Muscle of arm (tissue), 12 donors: ENCODE measurements around the gene TMEM208. TPM values are rescaled to one million over a fixed set of nuclear protein-coding genes. Genes with fewer than 3 reads are reported as not detected.

Experiments used
- DNase-seq: peaks from one replicate; pipeline ENCODE4 v3.0.0-alpha.2; 2013
- polyA plus RNA-seq, 12 donors: library from polyadenylated mRNA; unstranded; fragments of 120-200 nt; gene quantifications; one replicate each; pipeline ENCODE4 v1.2.1, GENCODE V29; 2013; ENCODE audit not compliant: insufficient read length in 12 of 12

The TMEM208 gene
- polyA plus RNA-seq, 12 donors: 15.1 to 23.7 (median 18.1) TPM; not detected in 1

- no peak for DNase-seq
These were observed 21.7 kb downstream of the TMEM208 start, which contains the start of gene SLC9A5 for GRCh38 chr16:67248401-67249177. SLC9A5 (plus strand) TSS chr16:67248979; CDS start chr16:67249015, 36 bp downstream.

GRCh38 chr16:67249178-67250044 lies 22.5 kb downstream of the TMEM208 start:
- no peak for DNase-seq

GRCh38 chr16:67250045-67250327 lies 23.1 kb downstream of the TMEM208 start:
- no peak for DNase-seq

GRCh38 chr16:67252609-67253497 lies 25.9 kb downstream of the TMEM208 start:
- no peak for DNase-seq

GRCh38 chr16:67254801-67255552 lies 28.0 kb downstream of the TMEM208 start:
- DNase-seq: no peak

- no peak for DNase-seq
These were observed 28.8 kb downstream of the TMEM208 start for GRCh38 chr16:67255553-67256221.

- DNase-seq: no peak
These were observed 29.8 kb downstream of the TMEM208 start for GRCh38 chr16:67256701-67257230.

- DNase-seq: no peak
These were observed 30.7 kb downstream of the TMEM208 start for GRCh38 chr16:67257486-67258160.

GRCh38 chr16:67258161-67258835 lies 31.4 kb downstream of the TMEM208 start:
- DNase-seq: no peak

GRCh38 chr16:67259705-67260104 lies 32.8 kb downstream of the TMEM208 start:
- DNase-seq: no peak

- DNase-seq: no peak
These were observed 33.6 kb downstream of the TMEM208 start for GRCh38 chr16:67260426-67261063.

- no peak for DNase-seq
These were observed 36.3 kb downstream of the TMEM208 start for GRCh38 chr16:67263201-67263600.

- no peak for DNase-seq
These were observed 37.3 kb downstream of the TMEM208 start for GRCh38 chr16:67264277-67264676.

- DNase-seq: no peak
These were observed 37.9 kb downstream of the TMEM208 start for GRCh38 chr16:67264866-67265265.

- DNase-seq: no peak
These were observed 38.9 kb downstream of the TMEM208 start for GRCh38 chr16:67265834-67266233.

- DNase-seq: no peak
These were observed 41.2 kb downstream of the TMEM208 start for GRCh38 chr16:67268136-67268579.

- no peak for DNase-seq
These were observed 42.8 kb downstream of the TMEM208 start for GRCh38 chr16:67269766-67270165.

GRCh38 chr16:67270931-67271338 lies 44.0 kb downstream of the TMEM208 start:
- no peak for DNase-seq

GRCh38 chr16:67271446-67271845 lies 44.5 kb downstream of the TMEM208 start:
- DNase-seq: no peak
